IMR-90 (cell line): ENCODE data around the gene C15orf61. TPM values are rescaled to one million over a fixed set of nuclear protein-coding genes. Genes with fewer than 3 reads are reported as not detected.
A peak's percentile ranks its signal among the peaks of the same experiment; 100 is the strongest.

ENCODE experiments used
- ATAC-seq: fragments of 200-7000 bp; cut with Tn5 transposase; 2 replicates; pipeline ENCODE4 v1.9.1; 2020; ENCODE audit warnings: low read depth, mild to moderate bottlenecking, moderate library complexity
- BruUV-seq: library from RNA; stranded (reverse); fragments of 400-500 nt; replicated peaks from 2 replicates; lab custom pipeline; 2021; lab: Mats Ljungman, UMichigan
- CTCF ChIA-PET: fragments of 300-600 bp; formaldehyde crosslinking; extraction: SDS; loops from one replicate; lab custom pipeline; 2021; ENCODE audit warnings: antibody characterized with exemption; lab: Yijun Ruan, JAX
- POLR2A ChIA-PET: fragments of 300-600 bp; sonication (Branson Sonifier 250); formaldehyde crosslinking; loops from one replicate; lab custom pipeline; 2022; ENCODE audit warnings: antibody characterized with exemption; ENCODE audit not compliant: unreplicated experiment; lab: Charles Lee
- DNase-seq: peaks from one replicate; pipeline ENCODE4 v3.0.0; 2013
- H2AFZ ChIP-seq: replicated peaks from 2 replicates; pipeline ENCODE3; 2013; ENCODE audit warnings: low read length, mild to moderate bottlenecking; ENCODE audit not compliant: poor library complexity
- H2AK5ac ChIP-seq: 2 replicates; pipeline ENCODE4 v1.6.1; 2013; ENCODE audit warnings: low read depth, low read length, inconsistent platforms
- H2AK9ac ChIP-seq: replicated peaks from 2 replicates; pipeline ENCODE3; 2013; ENCODE audit warnings: mild to moderate bottlenecking, low read depth, low read length, moderate library complexity; ENCODE audit not compliant: poor library complexity
- H2BK120ac ChIP-seq: 2 replicates; pipeline ENCODE4 v1.6.1; 2013; ENCODE audit warnings: low read depth, low read length, inconsistent platforms
- H2BK15ac ChIP-seq: 3 replicates; pipeline ENCODE4 v1.6.1; 2013; ENCODE audit warnings: low read depth, low read length, inconsistent platforms
- H2BK20ac ChIP-seq: 2 replicates; pipeline ENCODE4 v1.6.1; 2013; ENCODE audit warnings: low read depth, mild to moderate bottlenecking, inconsistent platforms, low read length, moderate library complexity
- H2BK5ac ChIP-seq: 2 replicates; pipeline ENCODE4 v1.6.1; 2013; ENCODE audit warnings: mild to moderate bottlenecking, low read depth, low read length, inconsistent platforms; ENCODE audit not compliant: poor library complexity, severe bottlenecking
- H3K14ac ChIP-seq: replicated peaks from 2 replicates; pipeline ENCODE4 v1.6.1; 2013; ENCODE audit warnings: low read depth, low read length, inconsistent platforms
- H3K18ac ChIP-seq: 2 replicates; pipeline ENCODE4 v1.6.1; 2013; ENCODE audit warnings: low read depth, low read length, control low read depth
- H3K23ac ChIP-seq: 2 replicates; pipeline ENCODE4 v1.6.1; 2013; ENCODE audit warnings: low read depth, low read length, inconsistent platforms
- H3K27ac ChIP-seq: 2 replicates; pipeline ENCODE4 v1.5.1; 2013; ENCODE audit warnings: mild to moderate bottlenecking, control low read depth, low read length; ENCODE audit not compliant: insufficient read depth
- H3K27me3 ChIP-seq: 2 replicates; pipeline ENCODE4 v1.6.1; 2013; ENCODE audit warnings: low read length; ENCODE audit not compliant: control insufficient read depth, insufficient read depth
- H3K36me3 ChIP-seq: 2 replicates; pipeline ENCODE4 v1.6.1; 2013; ENCODE audit warnings: low read length, mixed read lengths; ENCODE audit not compliant: control insufficient read depth, insufficient read depth
- H3K4ac ChIP-seq: 2 replicates; pipeline ENCODE4 v1.6.1; 2013; ENCODE audit warnings: low read depth, low read length, inconsistent platforms
- H3K4me1 ChIP-seq: 2 replicates; pipeline ENCODE4 v1.6.1; 2013; ENCODE audit warnings: low read length, mixed read lengths; ENCODE audit not compliant: control insufficient read depth, insufficient read depth
- H3K4me2 ChIP-seq: 2 replicates; pipeline ENCODE4 v1.6.1; 2013; ENCODE audit warnings: low read depth, mild to moderate bottlenecking, control low read depth, low read length, moderate library complexity
- H3K4me3 ChIP-seq: 2 replicates; pipeline ENCODE4 v1.5.1; 2013; ENCODE audit warnings: low read depth, mild to moderate bottlenecking, control low read depth, low read length, moderate library complexity; ENCODE audit not compliant: insufficient read depth
- H3K56ac ChIP-seq: 2 replicates; pipeline ENCODE4 v1.6.1; 2013; ENCODE audit warnings: low read length, inconsistent platforms; ENCODE audit not compliant: insufficient read depth; ENCODE audit errors: extremely low read depth
- H3K79me1 ChIP-seq, 2 experiments: 2 replicates each; pipeline ENCODE4 v1.6.1; 2013; ENCODE audit warnings: low read length in 2 of 2, inconsistent platforms in 1 of 2, low read depth in 1 of 2
- H3K9ac ChIP-seq: 2 replicates; pipeline ENCODE4 v1.6.1; 2013; ENCODE audit warnings: low read depth, low read length, control low read depth
- H3K9me1 ChIP-seq: 2 replicates; pipeline ENCODE4 v1.6.1; 2013; ENCODE audit warnings: low read length, inconsistent platforms; ENCODE audit not compliant: insufficient read depth
- H3K9me3 ChIP-seq: 2 replicates; pipeline ENCODE4 v1.6.1; 2013; ENCODE audit warnings: low read length; ENCODE audit not compliant: control insufficient read depth, insufficient read depth
- H4K20me1 ChIP-seq: 2 replicates; pipeline ENCODE4 v1.6.1; 2013; ENCODE audit warnings: low read length, inconsistent platforms; ENCODE audit not compliant: insufficient read depth
- H4K5ac ChIP-seq: 2 replicates; pipeline ENCODE4 v1.6.1; 2013; ENCODE audit warnings: mild to moderate bottlenecking, low read depth, low read length, control low read depth
- H4K8ac ChIP-seq, 2 experiments: 2 replicates each; pipeline ENCODE4 v1.6.1; 2013; ENCODE audit warnings: low read depth in 2 of 2, low read length in 2 of 2, control low read depth in 1 of 2, inconsistent platforms in 1 of 2
- H4K91ac ChIP-seq: 2 replicates; pipeline ENCODE4 v1.6.1; 2013; ENCODE audit warnings: low read depth, low read length, inconsistent platforms; ENCODE audit not compliant: insufficient read depth
- FOS ChIP-seq: fragments of 150-350 bp; IDR thresholded peaks from 2 replicates; pipeline ENCODE4 v1.6.1; 2016; ENCODE audit warnings: low read depth, low read length
- MXI1 ChIP-seq: IDR thresholded peaks from 2 replicates; pipeline ENCODE4 v1.6.1; 2012; ENCODE audit warnings: low read depth, mild to moderate bottlenecking, low read length, moderate library complexity, borderline replicate concordance
- RAD21 ChIP-seq: IDR thresholded peaks from 2 replicates; pipeline ENCODE4 v1.6.1; 2012; ENCODE audit warnings: low read length, improper control_type of control experiment
- RCOR1 ChIP-seq: IDR thresholded peaks from 2 replicates; pipeline ENCODE4 v1.6.1; 2012; ENCODE audit warnings: mild to moderate bottlenecking, low read length, improper control_type of control experiment; ENCODE audit not compliant: insufficient replicate concordance
- RFX5 ChIP-seq: IDR thresholded peaks from 2 replicates; pipeline ENCODE4 v1.8.0; 2012; ENCODE audit warnings: low read depth, mild to moderate bottlenecking, low read length, moderate library complexity
- WGBS, 2 experiments: methylation state at CpG; one replicate each; pipeline versions ENCODE4 v1.1.5 to v1.1.7; 2013; ENCODE audit warnings: missing lambda C conversion rate in 2 of 2; ENCODE audit not compliant: insufficient read length in 1 of 2; ENCODE audit errors: extremely low coverage in 2 of 2; 5-methylcytosine and 5-hydroxymethylcytosine counted together
- dilution Hi-C: fragments of 300-500 bp; cut with HindIII; formaldehyde crosslinking; loops from one replicate; pipeline ENCODE4 v1.14.3; 2018; ENCODE audit warnings: low sequenced_read_pairs; ENCODE audit not compliant: unreplicated experiment
- in situ Hi-C: fragments of 300-500 bp; cut with MboI; formaldehyde crosslinking; loops from 3 replicates; pipeline ENCODE4 v1.14.3; 2019; ENCODE audit warnings: low sequenced_read_pairs, inconsistent platforms, mixed read lengths
- intact Hi-C: fragments of 100-400 bp; cut with micrococcal nuclease; formaldehyde crosslinking; loops from 2 replicates; pipeline ENCODE4 v1.10.0; 2022
- polyA plus RNA-seq, 3 experiments: library from polyadenylated mRNA; depleted of rRNA; stranded (reverse); fragments of >200 nt; gene quantifications; 2 replicates each; pipeline ENCODE4 v1.2.3, GENCODE V29; 2012; ENCODE audit warnings: low replicate concordance in 1 of 3
- total RNA-seq: library from RNA; depleted of rRNA; stranded (reverse); fragments of >200 nt; gene quantifications from 2 replicates; pipeline ENCODE4 v1.2.3, GENCODE V29; 2012
- TF ChIP-seq, protein P1 (sequence below): conservative IDR thresholded peaks from 2 replicates; pipeline ENCODE4 v1.5.1; 2012; ENCODE audit warnings: mild to moderate bottlenecking, low read depth, low read length, improper control_type of control experiment
- TF ChIP-seq, protein P2 (sequence below): fragments of 150-350 bp; IDR thresholded peaks from 2 replicates; pipeline ENCODE4 v1.6.1; 2017; ENCODE audit warnings: mild to moderate bottlenecking, antibody characterized with exemption, low read length, low read depth

The C15orf61 gene
- total and polyA plus RNA-seq, 2 of the 4 experiments (the other 2 are of a cell fraction) = 1.4 to 2.5 TPM

DNA sequence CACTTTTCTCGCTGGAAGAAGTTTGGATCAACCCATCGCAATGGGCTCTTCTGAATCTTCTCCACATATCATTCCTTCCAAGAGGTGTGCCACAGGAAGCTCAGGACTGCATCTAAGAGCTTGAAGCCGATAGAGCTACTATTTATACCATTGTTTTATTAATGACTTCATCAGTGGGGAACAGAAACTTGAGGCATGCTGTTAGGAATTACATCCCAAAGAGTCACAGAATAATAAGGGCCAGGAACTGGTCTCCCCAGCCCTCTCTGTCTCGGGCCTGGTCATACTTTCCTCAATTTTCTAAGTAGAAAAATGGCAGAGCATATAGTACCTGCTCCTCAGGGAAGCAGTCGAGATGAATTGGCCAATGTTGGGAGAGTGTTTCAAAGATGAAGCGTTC lies 16.9 kb upstream of the C15orf61 start:
- in situ Hi-C loops = no loop called here

More for the DNA sequence above, 16.9 kb upstream of the C15orf61 start:
- Histone ChIP-seq H4K5ac (no peak overlapping the region), H3K9me3 (no peaks in the 10 kb centered on the region), H2BK20ac (no peak overlapping the region), H2AK5ac (no peak overlapping the region), H2BK120ac (no peak overlapping the region), H3K4me1 (peaks cover 4% of the 10 kb centered on the region), H2BK15ac (no peak overlapping the region), H3K27ac (no peak overlapping the region), H3K36me3 (no peaks in the 10 kb centered on the region), H3K4me2 (no peak overlapping the region), H3K56ac (no peak overlapping the region), H3K4ac (no peak overlapping the region), H3K23ac (no peak overlapping the region), H3K9ac (no peak overlapping the region), H3K9me1 (no peaks in the 10 kb centered on the region; the same call in 1 of the 2 replicates), H2AK9ac (no peak overlapping the region), H3K79me1 (no peaks in the 10 kb centered on the region), H4K8ac (no peak overlapping the region), H3K18ac (no peak overlapping the region), H2AFZ (no peak overlapping the region), H3K27me3 (no peaks in the 10 kb centered on the region), H4K20me1 (no peaks in the 10 kb centered on the region), H3K4me3 (no peak overlapping the region), H4K91ac (no peak overlapping the region), H3K14ac (no peak overlapping the region), H2BK5ac (no peak overlapping the region)
- intact Hi-C loops (no loop called here), dilution Hi-C loops (no loop called here)
- peak; percentile 25 for DNase-seq
- ChIA-PET POLR2A (no interaction called here), CTCF (no interaction called here)
- WGBS, 2 experiments = no CpG with 5 or more reads among the region's 6 CpGs
- BruUV-seq = no TSS peak
- ATAC-seq = no peak
- TF ChIP-seq RCOR1 (no peak), RFX5 (no peak), RAD21 (no peak), MXI1 (no peak), FOS (no peak)
- TF ChIP-seq, protein P1, sequence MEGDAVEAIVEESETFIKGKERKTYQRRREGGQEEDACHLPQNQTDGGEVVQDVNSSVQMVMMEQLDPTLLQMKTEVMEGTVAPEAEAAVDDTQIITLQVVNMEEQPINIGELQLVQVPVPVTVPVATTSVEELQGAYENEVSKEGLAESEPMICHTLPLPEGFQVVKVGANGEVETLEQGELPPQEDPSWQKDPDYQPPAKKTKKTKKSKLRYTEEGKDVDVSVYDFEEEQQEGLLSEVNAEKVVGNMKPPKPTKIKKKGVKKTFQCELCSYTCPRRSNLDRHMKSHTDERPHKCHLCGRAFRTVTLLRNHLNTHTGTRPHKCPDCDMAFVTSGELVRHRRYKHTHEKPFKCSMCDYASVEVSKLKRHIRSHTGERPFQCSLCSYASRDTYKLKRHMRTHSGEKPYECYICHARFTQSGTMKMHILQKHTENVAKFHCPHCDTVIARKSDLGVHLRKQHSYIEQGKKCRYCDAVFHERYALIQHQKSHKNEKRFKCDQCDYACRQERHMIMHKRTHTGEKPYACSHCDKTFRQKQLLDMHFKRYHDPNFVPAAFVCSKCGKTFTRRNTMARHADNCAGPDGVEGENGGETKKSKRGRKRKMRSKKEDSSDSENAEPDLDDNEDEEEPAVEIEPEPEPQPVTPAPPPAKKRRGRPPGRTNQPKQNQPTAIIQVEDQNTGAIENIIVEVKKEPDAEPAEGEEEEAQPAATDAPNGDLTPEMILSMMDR = no peak
- TF ChIP-seq, protein P2, sequence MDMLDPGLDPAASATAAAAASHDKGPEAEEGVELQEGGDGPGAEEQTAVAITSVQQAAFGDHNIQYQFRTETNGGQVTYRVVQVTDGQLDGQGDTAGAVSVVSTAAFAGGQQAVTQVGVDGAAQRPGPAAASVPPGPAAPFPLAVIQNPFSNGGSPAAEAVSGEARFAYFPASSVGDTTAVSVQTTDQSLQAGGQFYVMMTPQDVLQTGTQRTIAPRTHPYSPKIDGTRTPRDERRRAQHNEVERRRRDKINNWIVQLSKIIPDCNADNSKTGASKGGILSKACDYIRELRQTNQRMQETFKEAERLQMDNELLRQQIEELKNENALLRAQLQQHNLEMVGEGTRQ = no peak
